Neutrophil (primary cell): ENCODE results near the gene OR51A7.

Source experiments
- H3K27ac ChIP-seq: fragments of 200-600 bp; sonication (generic); 2 replicates; pipeline ENCODE4 v1.5.1; 2016; ENCODE audit warnings: mild to moderate bottlenecking, moderate library complexity
- H3K27me3 ChIP-seq: fragments of 200-600 bp; sonication (generic); 2 replicates; pipeline ENCODE4 v1.6.0; 2016; ENCODE audit warnings: mild to moderate bottlenecking
- H3K36me3 ChIP-seq: fragments of 200-600 bp; sonication (generic); 2 replicates; pipeline ENCODE4 v1.5.1; 2017
- H3K4me1 ChIP-seq, 2 experiments: fragments of 200-600 bp in 1 of 2; sonication (generic) in 1 of 2; 1 replicate in 1 of 2; 2 replicates in 1 of 2; pipeline versions ENCODE4 v1.5.1 to v1.6.1; 2013 to 2016; ENCODE audit warnings: low read depth in 1 of 2, low read length in 1 of 2, mild to moderate bottlenecking in 1 of 2, moderate library complexity in 1 of 2; ENCODE audit not compliant: control insufficient read depth in 1 of 2, insufficient read depth in 1 of 2
- H3K4me3 ChIP-seq, 2 experiments: fragments of 200-600 bp in 1 of 2; sonication (generic) in 1 of 2; 1 replicate in 1 of 2; 2 replicates in 1 of 2; pipeline ENCODE4 v1.5.1; 2013 to 2016; ENCODE audit warnings: low read depth in 1 of 2, low read length in 1 of 2, mild to moderate bottlenecking in 1 of 2, moderate library complexity in 1 of 2
- H3K9me3 ChIP-seq: fragments of 200-600 bp; sonication (generic); 2 replicates; pipeline ENCODE4 v1.5.1; 2016
- TF ChIP-seq, protein P1 (sequence below): fragments of 200-600 bp; sonication (generic); IDR thresholded peaks from 2 replicates; pipeline ENCODE4 v1.5.1; 2016; ENCODE audit warnings: antibody characterized with exemption

The OR51A7 gene

GRCh38 chr11:4881860-4882500 lies 21.6 kb upstream of the OR51A7 start, which contains the start of gene OR51T1:
Gene OR51T1 (plus strand): TSS chr11:4881900. CDS start chr11:4881900, 0 bp downstream.
- no peaks in the 10 kb centered on the region for H3K9me3 ChIP-seq
- H3K4me1 ChIP-seq = no peaks in the 10 kb centered on the region
- no peaks in the 10 kb centered on the region for H3K27me3 ChIP-seq
- H3K4me3 ChIP-seq = no peak within 1 kb of the TSS
- H3K36me3 ChIP-seq = no peaks in the 10 kb centered on the region
- H3K27ac ChIP-seq = no peak within 1 kb of the TSS
- TF ChIP-seq, protein P1, sequence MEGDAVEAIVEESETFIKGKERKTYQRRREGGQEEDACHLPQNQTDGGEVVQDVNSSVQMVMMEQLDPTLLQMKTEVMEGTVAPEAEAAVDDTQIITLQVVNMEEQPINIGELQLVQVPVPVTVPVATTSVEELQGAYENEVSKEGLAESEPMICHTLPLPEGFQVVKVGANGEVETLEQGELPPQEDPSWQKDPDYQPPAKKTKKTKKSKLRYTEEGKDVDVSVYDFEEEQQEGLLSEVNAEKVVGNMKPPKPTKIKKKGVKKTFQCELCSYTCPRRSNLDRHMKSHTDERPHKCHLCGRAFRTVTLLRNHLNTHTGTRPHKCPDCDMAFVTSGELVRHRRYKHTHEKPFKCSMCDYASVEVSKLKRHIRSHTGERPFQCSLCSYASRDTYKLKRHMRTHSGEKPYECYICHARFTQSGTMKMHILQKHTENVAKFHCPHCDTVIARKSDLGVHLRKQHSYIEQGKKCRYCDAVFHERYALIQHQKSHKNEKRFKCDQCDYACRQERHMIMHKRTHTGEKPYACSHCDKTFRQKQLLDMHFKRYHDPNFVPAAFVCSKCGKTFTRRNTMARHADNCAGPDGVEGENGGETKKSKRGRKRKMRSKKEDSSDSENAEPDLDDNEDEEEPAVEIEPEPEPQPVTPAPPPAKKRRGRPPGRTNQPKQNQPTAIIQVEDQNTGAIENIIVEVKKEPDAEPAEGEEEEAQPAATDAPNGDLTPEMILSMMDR = no peak

- no peak overlapping the region for H3K4me3 ChIP-seq
- no peak overlapping the region for H3K27ac ChIP-seq
- H3K4me1 ChIP-seq = no peaks in the 10 kb centered on the region
These were observed 21.0 kb upstream of the OR51A7 start for GRCh38 chr11:4882543-4882942.

GRCh38 chr11:4884361-4884760 lies 19.2 kb upstream of the OR51A7 start:
- TF ChIP-seq, protein P1 = no peak
- H3K4me1 ChIP-seq = no peaks in the 10 kb centered on the region

More at GRCh38 chr11:4882543-4882942, 21.0 kb upstream of the OR51A7 start:
- H3K36me3 ChIP-seq = no peaks in the 10 kb centered on the region
- H3K9me3 ChIP-seq = no peaks in the 10 kb centered on the region
- H3K27me3 ChIP-seq = no peaks in the 10 kb centered on the region
- TF ChIP-seq, protein P1 = no peak

DNA sequence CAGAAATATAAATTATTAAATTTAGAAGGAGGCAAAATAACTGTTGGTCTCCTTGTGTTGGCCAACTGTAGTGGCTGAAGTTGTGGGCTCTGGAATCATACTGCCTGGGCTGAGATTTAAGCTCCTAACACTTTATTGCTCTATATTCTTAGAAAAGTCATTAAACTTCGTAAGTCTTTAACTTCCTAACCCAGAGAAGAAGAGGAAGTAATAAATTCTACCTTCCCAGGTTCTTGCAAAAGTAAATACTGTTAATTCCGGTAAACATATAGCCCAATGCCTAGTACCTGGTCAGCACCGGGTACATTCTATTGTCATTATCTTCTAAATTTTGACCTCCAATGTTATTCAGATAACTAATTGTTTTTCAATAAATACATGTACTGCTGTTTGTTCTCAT lies 17.4 kb upstream of the OR51A7 start:
- Histone ChIP-seq H3K36me3 (no peaks in the 10 kb centered on the region), H3K9me3 (no peaks in the 10 kb centered on the region), H3K4me3 (no peak overlapping the region), H3K27me3 (no peaks in the 10 kb centered on the region), H3K4me1 (no peaks in the 10 kb centered on the region), H3K27ac (no peak overlapping the region)
- TF ChIP-seq, protein P1 = no peak

More at GRCh38 chr11:4884361-4884760, 19.2 kb upstream of the OR51A7 start:
- Histone ChIP-seq H3K9me3 (no peaks in the 10 kb centered on the region), H3K4me3 (no peak overlapping the region), H3K27me3 (no peaks in the 10 kb centered on the region), H3K27ac (no peak overlapping the region), H3K36me3 (no peaks in the 10 kb centered on the region)

GRCh38 chr11:4887591-4887990 lies 16.0 kb upstream of the OR51A7 start:
- Histone ChIP-seq H3K36me3 (no peaks in the 10 kb centered on the region), H3K27me3 (no peaks in the 10 kb centered on the region), H3K4me3 (no peak overlapping the region), H3K4me1 (no peaks in the 10 kb centered on the region), H3K27ac (no peak overlapping the region), H3K9me3 (no peaks in the 10 kb centered on the region)
- TF ChIP-seq, protein P1 = no peak
